GM21381 (cell line): Measurements from ENCODE around the gene ZNF407.

Experiments
- ATAC-seq: cut with Tn5 transposase; IDR thresholded peaks from one replicate; pipeline ENCODE4 v1.9.1; 2021; ENCODE audit warnings: mild to moderate bottlenecking, moderate library complexity; ENCODE audit not compliant: unreplicated experiment

Gene ZNF407

GRCh38 chr18:75063615-75064512 is 466.2 kb downstream of the ZNF407 start:
- no peak for ATAC-seq

GRCh38 chr18:75064513-75064905 is 466.8 kb downstream of the ZNF407 start:
- ATAC-seq = no peak

- ATAC-seq = no peak
These were observed 467.8 kb downstream of the ZNF407 start for GRCh38 chr18:75065251-75066000.

GRCh38 chr18:75066021-75066880 is 468.6 kb downstream of the ZNF407 start:
- ATAC-seq = no peak

GRCh38 chr18:75066936-75067335 is 469.3 kb downstream of the ZNF407 start:
- no peak for ATAC-seq

GRCh38 chr18:75067996-75068645 is 470.5 kb downstream of the ZNF407 start:
- no peak for ATAC-seq

- no peak for ATAC-seq
These were observed 471.2 kb downstream of the ZNF407 start for GRCh38 chr18:75068682-75069435.

- no peak for ATAC-seq
These were observed 472.6 kb downstream of the ZNF407 start for GRCh38 chr18:75070235-75070624.

- peak; percentile 85 for ATAC-seq
These were observed 473.2 kb downstream of the ZNF407 start for GRCh38 chr18:75070625-75071483.

- ATAC-seq = no peak
These were observed 473.8 kb downstream of the ZNF407 start for GRCh38 chr18:75071484-75071785.

- no peak for ATAC-seq
These were observed 474.4 kb downstream of the ZNF407 start for GRCh38 chr18:75071866-75072671.

GRCh38 chr18:75072672-75073371 is 475.2 kb downstream of the ZNF407 start:
- no peak for ATAC-seq

GRCh38 chr18:75073654-75074053 is 476.0 kb downstream of the ZNF407 start:
- ATAC-seq = no peak

GRCh38 chr18:75074196-75075015 is 476.7 kb downstream of the ZNF407 start:
- ATAC-seq = no peak

- no peak for ATAC-seq
These were observed 477.3 kb downstream of the ZNF407 start for GRCh38 chr18:75075016-75075305.

GRCh38 chr18:75075429-75075841 is 477.8 kb downstream of the ZNF407 start:
- no peak for ATAC-seq

GRCh38 chr18:75076286-75076685 is 478.6 kb downstream of the ZNF407 start:
- no peak for ATAC-seq
